NCI-H345 (cell line): Measurements from ENCODE around the gene DR1.
A peak's percentile ranks its signal among the peaks of the same experiment; 100 is the strongest.
"Not testable (repeated sequence)": the region's sequence is repeated elsewhere in the genome, so short reads cannot be mapped to it uniquely, and the experiment has no call there.

Source experiments
- DNase-seq: peaks from one replicate; lab custom pipeline; 2025; lab: John Stamatoyannopoulos, UW

The DR1 gene

GRCh38 chr1:93340090-93340489 is 5.6 kb upstream of the DR1 start:
- DNase-seq = no peak

- DNase-seq = no peak
Observed at GRCh38 chr1:93344484-93344883, 1.2 kb upstream of the DR1 start.

- DNase-seq = no peak
Observed at GRCh38 chr1:93344886-93345632, 648 bp upstream of the DR1 start.

GRCh38 chr1:93346421-93346993 is 800 bp downstream of the DR1 start:
- DNase-seq = peak; percentile 7

GRCh38 chr1:93347334-93347899 is 1.7 kb downstream of the DR1 start:
- no peak for DNase-seq

- DNase-seq = no peak
Observed at GRCh38 chr1:93348104-93348728, 2.5 kb downstream of the DR1 start.

- no peak for DNase-seq
Observed at GRCh38 chr1:93349231-93350135, 3.8 kb downstream of the DR1 start.

- DNase-seq = no peak
Observed at GRCh38 chr1:93350322-93350721, 4.6 kb downstream of the DR1 start.

GRCh38 chr1:93350875-93351274 is 5.2 kb downstream of the DR1 start:
- DNase-seq = no peak

GRCh38 chr1:93351346-93351745 is 5.6 kb downstream of the DR1 start:
- DNase-seq = not testable (repeated sequence)

- DNase-seq = no peak
Observed at GRCh38 chr1:93352376-93352775, 6.7 kb downstream of the DR1 start.

- DNase-seq = no peak
Observed at GRCh38 chr1:93353286-93353685, 7.6 kb downstream of the DR1 start.

- DNase-seq = no peak
Observed at GRCh38 chr1:93354749-93355148, 9.0 kb downstream of the DR1 start.

- no peak for DNase-seq
Observed at GRCh38 chr1:93357242-93357641, 11.5 kb downstream of the DR1 start.

- no peak for DNase-seq
Observed at GRCh38 chr1:93358293-93358692, 12.6 kb downstream of the DR1 start.

- DNase-seq = no peak
Observed at GRCh38 chr1:93360111-93360510, 14.4 kb downstream of the DR1 start.

- DNase-seq = no peak
Observed at GRCh38 chr1:93362237-93362636, 16.5 kb downstream of the DR1 start.

- no peak for DNase-seq
Observed at GRCh38 chr1:93365813-93366212, 20.1 kb downstream of the DR1 start.

- DNase-seq = no peak
Observed at GRCh38 chr1:93369734-93370133, 24.0 kb downstream of the DR1 start.

GRCh38 chr1:93374334-93375106 is 28.8 kb downstream of the DR1 start:
- DNase-seq = no peak

- DNase-seq = no peak
Observed at GRCh38 chr1:93384656-93385055, 38.9 kb downstream of the DR1 start.
